Hepatocyte (in vitro differentiated cells): ENCODE results near the gene DDX28. TPM values are rescaled to one million over a fixed set of nuclear protein-coding genes. Genes with fewer than 3 reads are reported as not detected.
"Not testable (repeated sequence)": the region's sequence is repeated elsewhere in the genome, so short reads cannot be mapped to it uniquely, and the experiment has no call there.

Experiments
- DNase-seq: peaks from one replicate; pipeline ENCODE4 v3.0.0-alpha.2; 2016; ENCODE audit warnings: low spot score
- H2AFZ ChIP-seq: fragments of 200-600 bp; sonication (generic); 2 replicates; pipeline ENCODE4 v1.6.0; 2016; ENCODE audit warnings: antibody characterized with exemption, mild to moderate bottlenecking
- H3K27ac ChIP-seq: fragments of 200-600 bp; sonication (generic); 2 replicates; pipeline ENCODE4 v1.5.1; 2016; ENCODE audit warnings: mild to moderate bottlenecking
- H3K27me3 ChIP-seq: fragments of 200-600 bp; sonication (generic); 2 replicates; pipeline ENCODE4 v1.6.1; 2016
- H3K36me3 ChIP-seq: fragments of 200-600 bp; sonication (generic); replicated peaks from 2 replicates; pipeline ENCODE4 v1.5.1; 2016; ENCODE audit warnings: low read depth; ENCODE audit not compliant: insufficient read depth
- H3K4me1 ChIP-seq: fragments of 200-600 bp; sonication (generic); 2 replicates; pipeline ENCODE4 v1.5.1; 2016; ENCODE audit warnings: mild to moderate bottlenecking, moderate library complexity; ENCODE audit not compliant: insufficient read depth
- H3K4me2 ChIP-seq: fragments of 200-600 bp; sonication (generic); 2 replicates; pipeline ENCODE4 v1.6.0; 2016
- H3K4me3 ChIP-seq: fragments of 200-600 bp; sonication (generic); 2 replicates; pipeline ENCODE4 v1.5.1; 2016; ENCODE audit warnings: mild to moderate bottlenecking
- H3K79me2 ChIP-seq: fragments of 200-600 bp; sonication (generic); 2 replicates; pipeline ENCODE4 v1.6.0; 2017; ENCODE audit warnings: mild to moderate bottlenecking
- H3K9me2 ChIP-seq: fragments of 200-600 bp; sonication (generic); replicated peaks from 2 replicates; pipeline ENCODE4 v1.6.0; 2017; ENCODE audit warnings: mild to moderate bottlenecking; ENCODE audit not compliant: insufficient read depth
- H3K9me3 ChIP-seq: fragments of 200-600 bp; sonication (generic); 2 replicates; pipeline ENCODE4 v1.5.1; 2016; ENCODE audit warnings: low read depth, mild to moderate bottlenecking
- H4K20me1 ChIP-seq: fragments of 200-600 bp; sonication (generic); 2 replicates; pipeline ENCODE4 v1.6.0; 2016; ENCODE audit warnings: mild to moderate bottlenecking; ENCODE audit not compliant: insufficient read depth, poor library complexity, severe bottlenecking
- EZH2 ChIP-seq: fragments of 200-600 bp; sonication (generic); IDR thresholded peaks from 2 replicates; pipeline ENCODE4 v1.6.1; 2016; ENCODE audit warnings: antibody characterized with exemption, mild to moderate bottlenecking, borderline replicate concordance
- EZH2phosphoT487 ChIP-seq: fragments of 200-600 bp; sonication (generic); IDR thresholded peaks from one replicate; pipeline ENCODE4 v1.6.1; 2018; ENCODE audit warnings: antibody characterized with exemption, mild to moderate bottlenecking, low read depth, moderate library complexity; ENCODE audit not compliant: unreplicated experiment, severe bottlenecking
- WGBS: methylation state at CpG from one replicate; pipeline ENCODE4 v1.1.6; 2016; ENCODE audit warnings: low lambda C conversion rate; ENCODE audit errors: missing lambda C conversion rate; 5-methylcytosine and 5-hydroxymethylcytosine counted together
- polyA plus RNA-seq: library from polyadenylated mRNA; unstranded; fragments of >200 nt; fragmentation: Nextera tagmentation; extraction: Ambion mirVana; gene quantifications from 2 replicates; pipeline ENCODE4 v1.2.1, GENCODE V29; 2016
- small RNA-seq: library from RNA; depleted of rRNA; stranded (forward); fragments of <200 nt; gene quantifications from one replicate; pipeline ENCODE3, GENCODE V24; 2014
- total RNA-seq: library from RNA; depleted of rRNA; stranded (reverse); fragments of >200 nt; gene quantifications from 2 replicates; pipeline ENCODE4 v1.2.3, GENCODE V29; 2014
- TF ChIP-seq, protein P1 (sequence below): fragments of 200-600 bp; sonication (generic); IDR thresholded peaks from 2 replicates; pipeline ENCODE4 v1.5.1; 2016; ENCODE audit warnings: antibody characterized with exemption, mild to moderate bottlenecking; ENCODE audit not compliant: poor library complexity

Gene DDX28
- total and polyA plus RNA-seq, 2 experiments from 2014 or later: 8.6 to 12.5 TPM

DNA sequence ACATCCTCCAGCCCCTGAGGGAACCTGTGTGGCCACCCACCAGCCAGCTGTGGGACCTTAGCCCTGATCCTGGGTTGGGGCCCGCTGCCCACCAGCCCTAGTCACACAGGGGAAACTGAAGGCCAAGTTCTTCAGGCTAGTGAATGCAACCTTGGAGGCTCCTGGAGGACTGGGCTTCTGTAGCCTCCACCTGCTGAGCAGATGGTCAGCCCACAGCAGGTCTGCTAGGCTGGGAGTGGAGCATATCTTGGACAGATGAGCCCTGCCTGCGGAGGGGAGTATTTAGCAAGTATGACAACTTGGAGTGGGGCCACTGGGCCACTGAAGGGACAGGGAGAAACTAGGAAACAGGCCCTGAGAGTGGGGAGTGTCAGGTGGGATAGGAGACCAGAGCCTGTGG, 46.8 kb downstream of the DDX28 start:
- Histone ChIP-seq H3K27ac (no peak overlapping the region), H3K4me1 (no peaks in the 10 kb centered on the region), H3K27me3 (no peaks in the 10 kb centered on the region)

DNA sequence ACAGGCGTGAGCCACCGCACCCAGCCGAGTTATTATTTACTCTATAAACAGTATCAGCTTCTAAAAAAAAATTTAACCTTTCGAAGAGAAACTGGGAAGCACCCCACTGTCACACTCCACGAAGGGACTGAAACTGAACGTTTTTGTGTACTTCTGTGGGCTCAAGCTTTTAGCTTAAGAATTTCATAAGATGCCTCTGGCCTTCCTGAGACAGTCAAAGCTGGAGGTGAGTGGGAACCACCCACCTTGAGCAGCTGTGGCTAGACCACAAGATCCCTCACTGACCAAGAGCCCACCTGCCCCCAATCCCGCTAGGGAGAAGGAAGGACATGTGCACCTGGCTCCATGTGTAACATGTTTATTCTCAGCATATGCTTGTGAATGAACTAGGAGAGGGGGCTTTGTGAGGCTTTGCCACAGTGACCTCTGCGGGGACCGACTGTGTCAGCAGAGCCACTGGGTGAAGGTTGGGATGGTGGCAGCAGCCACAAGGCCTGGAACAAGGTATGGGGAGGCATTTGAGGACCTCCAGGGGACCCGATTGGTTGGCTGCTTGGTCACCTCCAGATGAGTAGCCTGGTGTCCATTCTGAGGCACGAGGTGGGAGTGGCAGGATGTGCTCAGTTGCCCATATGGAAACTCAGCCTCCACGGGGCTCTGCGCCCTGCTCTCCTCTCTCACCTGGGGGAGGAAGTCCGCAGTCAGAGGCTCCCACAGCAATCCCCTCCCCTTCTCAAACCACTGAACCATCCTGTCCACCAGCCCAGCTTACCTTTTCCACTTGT, 47.5 kb downstream of the DDX28 start:
- H4K20me1 ChIP-seq: no peaks in the 10 kb centered on the region
- WGBS: 82% methylated on average over 13 of the region's 14 CpGs
- H3K9me3 ChIP-seq: no peaks in the 10 kb centered on the region
- H3K4me2 ChIP-seq: no peak overlapping the region
- no peaks in the 10 kb centered on the region for H3K79me2 ChIP-seq
- TF ChIP-seq, protein P1, sequence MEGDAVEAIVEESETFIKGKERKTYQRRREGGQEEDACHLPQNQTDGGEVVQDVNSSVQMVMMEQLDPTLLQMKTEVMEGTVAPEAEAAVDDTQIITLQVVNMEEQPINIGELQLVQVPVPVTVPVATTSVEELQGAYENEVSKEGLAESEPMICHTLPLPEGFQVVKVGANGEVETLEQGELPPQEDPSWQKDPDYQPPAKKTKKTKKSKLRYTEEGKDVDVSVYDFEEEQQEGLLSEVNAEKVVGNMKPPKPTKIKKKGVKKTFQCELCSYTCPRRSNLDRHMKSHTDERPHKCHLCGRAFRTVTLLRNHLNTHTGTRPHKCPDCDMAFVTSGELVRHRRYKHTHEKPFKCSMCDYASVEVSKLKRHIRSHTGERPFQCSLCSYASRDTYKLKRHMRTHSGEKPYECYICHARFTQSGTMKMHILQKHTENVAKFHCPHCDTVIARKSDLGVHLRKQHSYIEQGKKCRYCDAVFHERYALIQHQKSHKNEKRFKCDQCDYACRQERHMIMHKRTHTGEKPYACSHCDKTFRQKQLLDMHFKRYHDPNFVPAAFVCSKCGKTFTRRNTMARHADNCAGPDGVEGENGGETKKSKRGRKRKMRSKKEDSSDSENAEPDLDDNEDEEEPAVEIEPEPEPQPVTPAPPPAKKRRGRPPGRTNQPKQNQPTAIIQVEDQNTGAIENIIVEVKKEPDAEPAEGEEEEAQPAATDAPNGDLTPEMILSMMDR: no peak
- TF ChIP-seq EZH2phosphoT487: no peak
- no peak for TF ChIP-seq EZH2
- H3K4me1 ChIP-seq: no peaks in the 10 kb centered on the region
- no peak overlapping the region for H3K27ac ChIP-seq
- H3K4me3 ChIP-seq: no peak overlapping the region
- no peak overlapping the region for H2AFZ ChIP-seq
- no peak for DNase-seq
- H3K27me3 ChIP-seq: no peaks in the 10 kb centered on the region
- H3K36me3 ChIP-seq: no peaks in the 10 kb centered on the region
- H3K9me2 ChIP-seq: no peaks in the 10 kb centered on the region

More for the DNA sequence above, 46.8 kb downstream of the DDX28 start:
- Histone ChIP-seq H2AFZ (no peak overlapping the region), H4K20me1 (no peaks in the 10 kb centered on the region), H3K4me2 (no peak overlapping the region), H3K4me3 (no peak overlapping the region), H3K9me2 (no peaks in the 10 kb centered on the region), H3K9me3 (no peaks in the 10 kb centered on the region), H3K36me3 (no peaks in the 10 kb centered on the region), H3K79me2 (no peaks in the 10 kb centered on the region)
- 96% methylated on average over 2 of the region's 2 CpGs for WGBS
- no peak for DNase-seq
- TF ChIP-seq EZH2phosphoT487 (no peak), EZH2 (no peak)
- TF ChIP-seq, protein P1: no peak

DNA sequence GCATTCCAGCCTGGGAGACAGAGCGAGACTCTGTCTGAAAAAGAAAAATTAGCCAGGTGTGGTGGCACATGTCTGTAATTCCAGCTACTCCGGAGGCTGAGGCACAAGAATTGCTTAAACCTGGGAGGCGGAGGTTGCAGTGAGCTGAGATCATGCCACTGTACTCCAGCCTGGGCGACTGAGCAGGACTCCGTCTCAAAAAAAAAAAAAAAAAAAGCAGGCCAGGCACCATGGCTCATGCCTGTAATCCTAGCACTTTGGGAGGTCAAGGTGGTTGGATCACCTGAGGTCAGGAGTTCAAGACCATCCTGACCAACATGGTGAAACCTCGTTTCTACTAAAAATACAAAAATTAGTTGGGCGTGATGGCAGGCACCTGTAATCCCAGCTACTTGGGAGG, 50.7 kb downstream of the DDX28 start:
- not testable (repeated sequence) for H3K9me2 ChIP-seq, H3K4me1 ChIP-seq, H4K20me1 ChIP-seq, H3K4me3 ChIP-seq, H2AFZ ChIP-seq, H3K36me3 ChIP-seq, H3K4me2 ChIP-seq, H3K27me3 ChIP-seq, H3K9me3 ChIP-seq, DNase-seq, H3K27ac ChIP-seq
- peaks cover 11% of the 10 kb centered on the region for H3K79me2 ChIP-seq
- WGBS: 90% methylated on average over 7 of the region's 7 CpGs

DNA sequence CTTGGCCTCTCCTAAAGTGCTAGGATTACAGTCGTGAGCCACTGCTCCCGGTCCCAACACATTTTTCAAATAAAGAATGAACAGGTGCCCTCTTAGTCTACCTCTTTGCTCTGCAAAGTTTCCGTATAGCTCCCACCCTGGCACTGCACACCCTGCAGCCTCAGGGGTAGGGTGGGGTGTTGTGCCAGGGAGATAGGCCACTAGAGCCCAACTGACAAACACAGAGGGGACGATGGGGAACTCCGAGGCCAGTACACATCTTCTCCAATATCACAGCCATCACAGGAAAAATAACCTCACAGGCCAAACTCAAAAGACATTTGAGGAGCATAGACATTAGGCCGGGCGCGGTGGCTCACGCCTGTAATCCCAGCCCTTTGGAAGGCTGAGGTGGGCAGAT, 51.9 kb downstream of the DDX28 start:
- Histone ChIP-seq H3K79me2 (peaks cover 22% of the 10 kb centered on the region), H3K9me3 (no peaks in the 10 kb centered on the region), H4K20me1 (peaks cover 13% of the 10 kb centered on the region), H3K9me2 (no peaks in the 10 kb centered on the region), H3K27ac (no peak overlapping the region), H3K27me3 (no peaks in the 10 kb centered on the region), H3K4me1 (peaks cover 18% of the 10 kb centered on the region), H3K4me2 (no peak overlapping the region), H2AFZ (no peak overlapping the region), H3K36me3 (no peaks in the 10 kb centered on the region), H3K4me3 (no peak overlapping the region)
- no peak for DNase-seq
- TF ChIP-seq, protein P1: no peak
- TF ChIP-seq EZH2phosphoT487: no peak
- no peak for TF ChIP-seq EZH2
- 97% methylated on average over 9 of the region's 9 CpGs for WGBS

Small RNAs within 50 kb of the gene (small RNA-seq; reads per million reads assigned to genes)
- gene RNU6-359P: not detected

Other genes with a start within 250 kb of the DDX28 start
- gene RANBP10, start 216.7 kb downstream of the DDX28 start, total RNA-seq: 8.6 and 8.8 TPM in 2 replicates
- 12.4 and 12.6 TPM in 2 replicates for gene RANBP10, start 216.7 kb downstream of the DDX28 start, polyA plus RNA-seq
- gene TSNAXIP1, start 216.3 kb downstream of the DDX28 start, total RNA-seq: 3.1 TPM in 2 replicates
- 2.0 and 5.8 TPM in 2 replicates for gene TSNAXIP1, start 216.3 kb downstream of the DDX28 start, polyA plus RNA-seq
- gene THAP11, start 180.9 kb downstream of the DDX28 start, total RNA-seq: 35.4 and 40.0 TPM in 2 replicates
- 36.7 and 36.9 TPM in 2 replicates for gene THAP11, start 180.9 kb downstream of the DDX28 start, polyA plus RNA-seq
- 100 and 102 TPM in 2 replicates for gene NUTF2, start 176.3 kb downstream of the DDX28 start, total RNA-seq
- 197 and 216 TPM in 2 replicates for gene NUTF2, start 176.3 kb downstream of the DDX28 start, polyA plus RNA-seq
- gene CENPT, start 175.5 kb downstream of the DDX28 start, total RNA-seq: 28.5 and 38.1 TPM in 2 replicates
- gene CENPT, start 175.5 kb downstream of the DDX28 start, polyA plus RNA-seq: 84.0 and 115 TPM in 2 replicates
- gene EDC4, start 150.2 kb downstream of the DDX28 start, total RNA-seq: 41.1 and 46.3 TPM in 2 replicates
- 59.0 and 76.7 TPM in 2 replicates for gene EDC4, start 150.2 kb downstream of the DDX28 start, polyA plus RNA-seq
- gene NRN1L, start 138.3 kb downstream of the DDX28 start, total RNA-seq: 0.73 TPM in 1 of 2 replicates, not detected in the other
- 1.6 TPM in 1 of 2 replicates, not detected in the other for gene NRN1L, start 138.3 kb downstream of the DDX28 start, polyA plus RNA-seq
- 29.2 and 30.5 TPM in 2 replicates for gene PSKH1, start 130.0 kb downstream of the DDX28 start, total RNA-seq
- gene PSKH1, start 130.0 kb downstream of the DDX28 start, polyA plus RNA-seq: 38.6 and 44.6 TPM in 2 replicates
- gene CTRL, start 91.4 kb downstream of the DDX28 start, total RNA-seq: 0.63 TPM in 1 of 2 replicates, not detected in the other
- 12.5 and 13.4 TPM in 2 replicates for gene CTRL, start 91.4 kb downstream of the DDX28 start, polyA plus RNA-seq
- gene PSMB10, start 86.4 kb downstream of the DDX28 start, total RNA-seq: 13.7 and 27.8 TPM in 2 replicates
- 48.7 and 52.2 TPM in 2 replicates for gene PSMB10, start 86.4 kb downstream of the DDX28 start, polyA plus RNA-seq
- 15.6 and 19.8 TPM in 2 replicates for gene LCAT, start 79.1 kb downstream of the DDX28 start, total RNA-seq
- gene LCAT, start 79.1 kb downstream of the DDX28 start, polyA plus RNA-seq: 44.6 and 47.3 TPM in 2 replicates
- gene SLC12A4, start 54.6 kb downstream of the DDX28 start, total RNA-seq: 23.7 and 55.2 TPM in 2 replicates
- 63.9 and 65.3 TPM in 2 replicates for gene SLC12A4, start 54.6 kb downstream of the DDX28 start, polyA plus RNA-seq
- gene DPEP3, start 42.7 kb downstream of the DDX28 start, total RNA-seq: not detected in 2 replicates
- not detected in 2 replicates for gene DPEP3, start 42.7 kb downstream of the DDX28 start, polyA plus RNA-seq
- not detected in 2 replicates for gene DPEP2, start 23.7 kb downstream of the DDX28 start, total RNA-seq
- gene DPEP2, start 23.7 kb downstream of the DDX28 start, polyA plus RNA-seq: 1.1 TPM in 1 of 2 replicates, not detected in the other
- gene DPEP2NB, start 7.3 kb downstream of the DDX28 start, total RNA-seq: not detected in 2 replicates
- not detected in 2 replicates for gene DPEP2NB, start 7.3 kb downstream of the DDX28 start, polyA plus RNA-seq
- 11.8 and 12.2 TPM in 2 replicates for gene DUS2, start 52 bp upstream of the DDX28 start, total RNA-seq
- 15.6 and 18.0 TPM in 2 replicates for gene DUS2, start 52 bp upstream of the DDX28 start, polyA plus RNA-seq
- gene NFATC3, start 62.1 kb upstream of the DDX28 start, total RNA-seq: 33.3 and 35.9 TPM in 2 replicates
- gene NFATC3, start 62.1 kb upstream of the DDX28 start, polyA plus RNA-seq: 13.1 and 15.1 TPM in 2 replicates
- 39.5 and 45.6 TPM in 2 replicates for gene ESRP2, start 212.9 kb upstream of the DDX28 start, total RNA-seq
- 45.6 and 52.4 TPM in 2 replicates for gene ESRP2, start 212.9 kb upstream of the DDX28 start, polyA plus RNA-seq
- gene PLA2G15, start 222.1 kb upstream of the DDX28 start, total RNA-seq: 24.2 and 34.8 TPM in 2 replicates
- gene PLA2G15, start 222.1 kb upstream of the DDX28 start, polyA plus RNA-seq: 31.7 and 34.2 TPM in 2 replicates
- 23.4 and 29.7 TPM in 2 replicates for gene SLC7A6, start 241.3 kb upstream of the DDX28 start, total RNA-seq
- gene SLC7A6, start 241.3 kb upstream of the DDX28 start, polyA plus RNA-seq: 20.5 and 23.1 TPM in 2 replicates